D721Med (cell line): ENCODE data around the gene IMPDH2.

ENCODE experiments used
- DNase-seq: peaks from one replicate; pipeline ENCODE4 v3.0.0; 2011; ENCODE audit warnings: low spot score; ENCODE audit not compliant: insufficient read length
- FAIRE-seq: peaks from 2 replicates; lab custom pipeline; 2011; peaks lifted over from hg19 to GRCh38; lab: Jason Lieb, UNC
- CTCF ChIP-seq: IDR thresholded peaks from 2 replicates; pipeline ENCODE4 v1.5.1; 2012; ENCODE audit warnings: mild to moderate bottlenecking, control low read depth; ENCODE audit not compliant: insufficient read depth; ENCODE audit errors: missing control alignments

Gene IMPDH2

DNA sequence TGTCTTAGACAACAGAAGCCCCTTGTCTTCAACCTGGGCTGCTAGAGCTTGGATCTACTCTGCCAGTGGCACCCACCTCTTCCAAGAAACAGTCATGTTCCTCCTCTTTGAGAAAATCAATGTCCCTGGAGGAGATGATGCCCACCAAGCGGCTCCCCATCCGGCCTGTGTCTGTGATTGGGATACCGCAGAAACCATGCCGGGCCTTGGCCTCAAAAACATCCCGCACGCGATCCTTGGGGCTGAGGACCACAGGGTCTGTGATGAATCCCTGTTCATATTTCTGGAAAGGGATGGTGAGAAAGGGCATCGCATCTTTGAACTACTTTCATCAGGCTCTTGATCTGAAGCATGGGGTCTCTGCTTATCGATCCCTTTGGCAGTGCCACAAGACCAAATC lies 1.6 kb downstream of the IMPDH2 start:
- no peak for FAIRE-seq
- no peak for DNase-seq
- TF ChIP-seq CTCF: no peak

- FAIRE-seq (no peak), DNase-seq (no peak)
- no peak for TF ChIP-seq CTCF
Observed at GRCh38 chr3:49026536-49026935, 2.7 kb downstream of the IMPDH2 start.

DNA sequence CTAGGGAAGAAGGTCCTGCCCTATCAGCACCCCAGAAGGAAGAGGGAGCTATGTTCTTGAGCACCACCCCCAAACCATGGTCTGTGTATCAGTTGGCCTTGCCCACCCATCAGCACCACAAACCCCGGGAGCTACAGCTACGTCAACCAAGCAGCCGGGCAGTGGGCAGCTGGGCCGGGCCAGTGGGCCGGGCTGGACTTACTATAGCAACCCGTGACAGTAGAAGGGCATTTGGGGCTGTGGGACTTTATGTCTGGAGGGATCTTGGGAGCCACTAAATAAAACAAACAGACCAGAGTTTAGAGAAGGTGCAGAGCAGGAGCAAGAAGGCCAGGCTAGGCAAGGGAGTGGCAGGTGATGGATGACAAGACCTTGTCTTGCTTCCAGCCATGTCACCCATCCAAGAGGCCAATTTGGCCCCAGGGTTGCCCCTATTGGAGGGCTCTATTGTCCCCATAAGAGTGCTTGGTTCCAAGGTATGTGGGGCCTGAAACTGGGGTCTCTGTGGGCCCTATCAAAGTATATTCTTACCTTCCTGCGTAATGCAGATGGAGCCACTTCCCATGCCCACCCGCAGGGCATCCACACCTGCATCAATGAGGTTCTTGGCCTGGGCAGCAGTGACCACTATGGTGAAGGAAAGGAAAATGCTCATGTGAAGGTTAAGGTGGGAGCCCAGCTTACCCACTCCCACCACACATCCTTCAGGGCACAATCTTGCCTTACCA lies 3.2 kb downstream of the IMPDH2 start:
- DNase-seq (no peak), FAIRE-seq (no peak)
- no peak for TF ChIP-seq CTCF

DNA sequence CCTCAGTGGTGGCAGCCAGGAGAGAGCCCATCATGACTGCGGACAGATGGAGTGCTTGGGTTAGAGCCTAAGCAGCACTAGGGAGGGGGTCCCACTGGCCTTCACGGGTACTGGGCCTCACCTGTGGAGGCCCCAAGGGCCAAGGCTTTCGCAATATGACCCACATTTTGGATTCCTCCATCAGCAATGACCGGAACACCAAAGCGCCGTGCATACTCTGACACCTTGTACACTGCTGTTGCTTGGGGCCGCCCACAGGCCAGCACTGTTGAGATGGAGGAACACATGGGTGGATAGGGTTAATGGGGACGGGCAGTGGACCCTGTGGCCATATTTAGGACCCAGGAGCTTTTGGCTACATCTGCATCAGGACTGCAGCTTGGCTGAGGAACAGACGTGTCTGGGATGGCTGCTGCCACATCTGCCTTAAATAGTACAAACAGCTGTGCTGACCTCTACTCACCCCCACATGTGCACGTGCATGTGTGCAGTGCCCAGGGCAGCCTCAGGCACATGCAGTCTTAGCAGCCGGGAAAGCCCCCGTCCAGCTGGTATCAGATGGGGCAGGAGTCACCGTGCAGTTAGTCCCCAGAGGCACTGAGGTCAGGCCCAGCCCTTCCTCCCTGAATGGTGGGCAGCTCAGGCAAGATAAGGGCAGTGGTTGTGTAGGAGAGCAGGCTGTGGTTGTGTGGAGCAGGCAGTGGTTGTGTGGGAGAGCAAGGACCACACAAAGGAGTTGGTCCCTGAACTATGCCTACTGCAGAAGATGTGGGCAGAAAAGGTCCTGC lies 4.0 kb downstream of the IMPDH2 start:
- FAIRE-seq: no peak

DNA sequence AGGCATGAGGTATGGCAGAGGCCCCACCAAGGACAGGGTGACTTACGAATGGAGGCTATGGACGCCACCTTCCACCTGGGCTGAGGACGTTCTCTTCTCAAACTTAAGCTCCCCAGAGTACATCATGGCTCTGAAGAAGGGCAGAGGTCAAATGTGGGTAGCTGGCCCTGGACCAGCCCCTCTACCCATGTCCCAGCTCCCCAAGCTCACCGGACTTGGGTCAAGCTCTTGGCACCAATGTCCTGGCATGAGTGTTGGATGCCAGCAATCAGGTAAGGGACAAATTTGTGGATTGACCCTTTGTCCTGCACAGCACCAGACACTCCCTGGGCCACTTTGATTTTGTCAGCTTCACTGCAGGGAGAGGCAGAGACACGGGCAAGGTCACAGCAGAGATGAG lies 4.7 kb downstream of the IMPDH2 start:
- DNase-seq (no peak), FAIRE-seq (no peak)
- TF ChIP-seq CTCF: no peak

More for the DNA sequence above, 4.0 kb downstream of the IMPDH2 start:
- no peak for DNase-seq
- no peak for TF ChIP-seq CTCF

DNA sequence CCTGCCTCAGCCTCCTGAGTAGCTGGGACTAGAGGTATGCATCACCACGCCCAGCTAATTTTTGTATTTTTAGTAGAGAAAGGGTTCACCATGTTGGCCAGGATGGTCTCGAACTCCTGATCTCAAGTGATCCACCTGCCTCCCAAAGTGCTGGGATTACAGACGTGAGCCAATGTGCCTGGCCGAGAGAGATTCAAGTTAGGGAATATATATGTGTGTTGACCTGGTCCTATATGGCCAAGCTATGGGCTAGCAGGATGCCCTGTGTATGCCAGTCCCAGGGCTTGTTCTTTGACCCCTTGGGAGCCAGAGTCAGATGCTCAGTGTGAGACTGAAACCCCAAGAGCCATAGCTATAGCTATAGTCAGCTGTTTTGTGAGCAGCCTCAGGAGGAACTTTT lies 5.4 kb downstream of the IMPDH2 start:
- DNase-seq: no peak
- TF ChIP-seq CTCF: no peak
- no peak for FAIRE-seq
